ENCODE results near the gene CDKAL1.

DNA sequence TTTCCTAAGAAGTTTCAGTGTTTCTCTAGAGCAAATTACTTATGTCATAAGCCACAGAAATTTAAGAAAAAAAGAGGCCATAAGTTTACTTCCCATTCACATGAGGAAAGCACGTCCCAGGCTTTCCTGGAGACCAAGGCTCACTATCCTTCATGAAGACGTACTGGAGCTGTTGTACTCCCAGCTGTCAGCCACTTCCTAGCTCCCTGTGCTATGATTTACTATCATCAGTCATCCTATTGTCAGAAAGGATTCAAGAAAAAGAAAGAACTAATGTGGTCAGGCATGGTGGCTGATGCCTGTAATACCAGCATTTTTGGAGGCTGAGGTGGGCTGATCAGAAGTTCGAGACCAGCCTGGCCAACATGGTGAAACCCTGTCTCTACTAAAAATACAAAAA, 721.9 kb downstream of the CDKAL1 start:
- TF ChIP-seq RAD21 (IDR thresholded peaks at IDR 0.05; ENCODE audit: low read depth) (no peak), TAF1 (IDR thresholded peaks at IDR 0.05; ENCODE audit: low read depth) (no peak), NFIC (IDR thresholded peaks at IDR 0.05) (no peak), TEAD4 (IDR thresholded peaks at IDR 0.05) (no peak)
- TF ChIP-seq, protein P1, sequence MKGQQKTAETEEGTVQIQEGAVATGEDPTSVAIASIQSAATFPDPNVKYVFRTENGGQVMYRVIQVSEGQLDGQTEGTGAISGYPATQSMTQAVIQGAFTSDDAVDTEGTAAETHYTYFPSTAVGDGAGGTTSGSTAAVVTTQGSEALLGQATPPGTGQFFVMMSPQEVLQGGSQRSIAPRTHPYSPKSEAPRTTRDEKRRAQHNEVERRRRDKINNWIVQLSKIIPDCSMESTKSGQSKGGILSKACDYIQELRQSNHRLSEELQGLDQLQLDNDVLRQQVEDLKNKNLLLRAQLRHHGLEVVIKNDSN (IDR thresholded peaks at IDR 0.05): no peak
- TF ChIP-seq, protein P2, sequence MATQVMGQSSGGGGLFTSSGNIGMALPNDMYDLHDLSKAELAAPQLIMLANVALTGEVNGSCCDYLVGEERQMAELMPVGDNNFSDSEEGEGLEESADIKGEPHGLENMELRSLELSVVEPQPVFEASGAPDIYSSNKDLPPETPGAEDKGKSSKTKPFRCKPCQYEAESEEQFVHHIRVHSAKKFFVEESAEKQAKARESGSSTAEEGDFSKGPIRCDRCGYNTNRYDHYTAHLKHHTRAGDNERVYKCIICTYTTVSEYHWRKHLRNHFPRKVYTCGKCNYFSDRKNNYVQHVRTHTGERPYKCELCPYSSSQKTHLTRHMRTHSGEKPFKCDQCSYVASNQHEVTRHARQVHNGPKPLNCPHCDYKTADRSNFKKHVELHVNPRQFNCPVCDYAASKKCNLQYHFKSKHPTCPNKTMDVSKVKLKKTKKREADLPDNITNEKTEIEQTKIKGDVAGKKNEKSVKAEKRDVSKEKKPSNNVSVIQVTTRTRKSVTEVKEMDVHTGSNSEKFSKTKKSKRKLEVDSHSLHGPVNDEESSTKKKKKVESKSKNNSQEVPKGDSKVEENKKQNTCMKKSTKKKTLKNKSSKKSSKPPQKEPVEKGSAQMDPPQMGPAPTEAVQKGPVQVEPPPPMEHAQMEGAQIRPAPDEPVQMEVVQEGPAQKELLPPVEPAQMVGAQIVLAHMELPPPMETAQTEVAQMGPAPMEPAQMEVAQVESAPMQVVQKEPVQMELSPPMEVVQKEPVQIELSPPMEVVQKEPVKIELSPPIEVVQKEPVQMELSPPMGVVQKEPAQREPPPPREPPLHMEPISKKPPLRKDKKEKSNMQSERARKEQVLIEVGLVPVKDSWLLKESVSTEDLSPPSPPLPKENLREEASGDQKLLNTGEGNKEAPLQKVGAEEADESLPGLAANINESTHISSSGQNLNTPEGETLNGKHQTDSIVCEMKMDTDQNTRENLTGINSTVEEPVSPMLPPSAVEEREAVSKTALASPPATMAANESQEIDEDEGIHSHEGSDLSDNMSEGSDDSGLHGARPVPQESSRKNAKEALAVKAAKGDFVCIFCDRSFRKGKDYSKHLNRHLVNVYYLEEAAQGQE (IDR thresholded peaks at IDR 0.05; ENCODE audit: low read depth): no peak
